HG03342 (cell line): ENCODE data around the gene CAPN14.

Source experiments
- ATAC-seq: cut with Tn5 transposase; IDR thresholded peaks from one replicate; pipeline ENCODE4 v1.9.1; 2021; ENCODE audit warnings: mild to moderate bottlenecking, moderate library complexity; ENCODE audit not compliant: unreplicated experiment

Gene CAPN14

GRCh38 chr2:31243053-31243452 is 25.7 kb upstream of the CAPN14 start:
- no peak for ATAC-seq

GRCh38 chr2:31241625-31242270 is 24.4 kb upstream of the CAPN14 start:
- no peak for ATAC-seq

GRCh38 chr2:31240381-31241365 is 23.4 kb upstream of the CAPN14 start:
- no peak for ATAC-seq

- no peak for ATAC-seq
Measured at GRCh38 chr2:31239593-31240177, 22.4 kb upstream of the CAPN14 start.

- no peak for ATAC-seq
Measured at GRCh38 chr2:31238906-31239592, 21.7 kb upstream of the CAPN14 start.

- no peak for ATAC-seq
Measured at GRCh38 chr2:31238126-31238905, 21.0 kb upstream of the CAPN14 start.

- ATAC-seq, result no peak
Measured at GRCh38 chr2:31237348-31238017, 20.2 kb upstream of the CAPN14 start.

GRCh38 chr2:31236433-31237205 is 19.3 kb upstream of the CAPN14 start:
- ATAC-seq, result no peak

- ATAC-seq, result no peak
Measured at GRCh38 chr2:31235504-31235902, 18.2 kb upstream of the CAPN14 start.

- no peak for ATAC-seq
Measured at GRCh38 chr2:31234683-31235503, 17.6 kb upstream of the CAPN14 start.

GRCh38 chr2:31233741-31234682 is 16.7 kb upstream of the CAPN14 start, which contains the start of gene EHD3:
Gene EHD3, plus strand, starts transcription at chr2:31234152. Its CDS starts 470 bp downstream, at chr2:31234622.
- ATAC-seq, result peak; percentile 94

GRCh38 chr2:31233231-31233630 is 15.9 kb upstream of the CAPN14 start:
- ATAC-seq, result no peak

GRCh38 chr2:31232586-31232985 is 15.3 kb upstream of the CAPN14 start:
- ATAC-seq, result no peak

- no peak for ATAC-seq
Measured at GRCh38 chr2:31231571-31232302, 14.4 kb upstream of the CAPN14 start.

- ATAC-seq, result no peak
Measured at GRCh38 chr2:31230751-31231150, 13.4 kb upstream of the CAPN14 start.

GRCh38 chr2:31228717-31229116 is 11.4 kb upstream of the CAPN14 start:
- no peak for ATAC-seq
